GM21360 (cell line): Measurements from ENCODE around the gene PTK6.
"Not testable (repeated sequence)": the region's sequence is repeated elsewhere in the genome, so short reads cannot be mapped to it uniquely, and the experiment has no call there.

ENCODE experiments used
- ATAC-seq: cut with Tn5 transposase; IDR thresholded peaks from one replicate; pipeline ENCODE4 v1.9.1; 2021; ENCODE audit warnings: mild to moderate bottlenecking, moderate library complexity; ENCODE audit not compliant: unreplicated experiment

The PTK6 gene

DNA sequence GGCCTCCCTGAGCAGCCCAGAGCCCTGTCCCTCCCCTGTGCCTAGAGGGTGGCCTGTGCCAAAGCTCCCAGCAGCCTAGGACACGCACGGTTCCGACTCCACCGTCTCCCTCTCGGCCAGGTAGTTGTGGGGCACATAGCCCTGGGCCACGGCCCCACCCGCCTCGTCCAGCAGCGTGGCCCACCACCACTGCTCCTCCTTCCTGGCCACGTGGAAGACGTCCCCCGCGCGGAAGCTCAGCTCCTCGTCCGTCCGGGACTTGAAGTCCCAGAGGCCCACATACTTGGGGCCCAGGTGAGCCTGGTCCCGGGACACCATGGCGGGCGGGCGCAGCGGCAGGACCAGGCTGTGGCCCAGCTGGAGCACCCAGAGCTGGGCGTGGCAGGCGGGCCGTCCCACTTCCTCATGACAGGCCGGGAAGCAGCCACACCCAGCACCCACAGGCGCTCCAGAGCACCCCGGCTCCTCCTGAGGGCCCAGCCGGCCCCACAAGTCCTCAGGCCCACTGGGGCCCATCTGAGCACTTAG is at the start of gene PTK6:
TSS of gene PTK6 (minus strand) at position 380 of the 528 bp plus-strand sequence. CDS start at position 318, 62 bp downstream.
- peak; percentile 6 for ATAC-seq

GRCh38 chr20:63586797-63587196 is 49.6 kb upstream of the PTK6 start:
- ATAC-seq, result no peak

- ATAC-seq, result no peak
These were observed 48.7 kb upstream of the PTK6 start for GRCh38 chr20:63585616-63586565.

DNA sequence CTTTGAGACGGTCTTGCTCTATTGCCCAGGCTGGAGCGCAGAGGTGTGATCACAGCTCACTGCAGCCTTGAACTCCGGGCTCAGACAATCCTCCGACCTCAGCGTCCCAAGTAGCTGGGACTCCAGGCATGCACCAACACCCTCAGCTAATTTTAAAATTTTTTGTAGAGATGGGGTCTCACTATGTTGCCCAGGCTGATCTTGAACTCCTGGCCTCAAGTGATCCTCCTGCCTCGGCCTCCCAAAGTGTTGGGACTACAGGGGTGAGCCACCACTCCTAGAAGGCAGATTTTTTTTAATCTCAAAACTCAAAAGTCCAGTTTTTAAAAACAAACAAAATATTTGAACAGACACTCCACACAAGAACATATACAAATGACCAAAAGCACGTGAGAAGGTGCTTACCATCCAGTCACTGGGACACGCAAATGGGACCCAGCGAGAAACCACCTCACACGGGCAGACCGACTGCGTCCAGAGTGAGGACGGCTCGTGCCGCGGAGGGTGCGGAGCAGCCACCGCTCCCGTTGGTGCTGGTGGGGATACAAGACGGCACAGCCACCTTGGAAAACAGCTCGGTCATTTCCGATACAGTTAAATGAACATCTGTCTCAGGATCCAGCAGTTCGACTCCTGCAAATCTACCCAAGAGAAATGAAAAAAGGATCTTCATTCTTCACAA is 45.3 kb upstream of the PTK6 start:
- ATAC-seq, result no peak

- no peak for ATAC-seq
These were observed 43.8 kb upstream of the PTK6 start for GRCh38 chr20:63580796-63581461.

- ATAC-seq, result no peak
These were observed 42.0 kb upstream of the PTK6 start for GRCh38 chr20:63579017-63579694.

DNA sequence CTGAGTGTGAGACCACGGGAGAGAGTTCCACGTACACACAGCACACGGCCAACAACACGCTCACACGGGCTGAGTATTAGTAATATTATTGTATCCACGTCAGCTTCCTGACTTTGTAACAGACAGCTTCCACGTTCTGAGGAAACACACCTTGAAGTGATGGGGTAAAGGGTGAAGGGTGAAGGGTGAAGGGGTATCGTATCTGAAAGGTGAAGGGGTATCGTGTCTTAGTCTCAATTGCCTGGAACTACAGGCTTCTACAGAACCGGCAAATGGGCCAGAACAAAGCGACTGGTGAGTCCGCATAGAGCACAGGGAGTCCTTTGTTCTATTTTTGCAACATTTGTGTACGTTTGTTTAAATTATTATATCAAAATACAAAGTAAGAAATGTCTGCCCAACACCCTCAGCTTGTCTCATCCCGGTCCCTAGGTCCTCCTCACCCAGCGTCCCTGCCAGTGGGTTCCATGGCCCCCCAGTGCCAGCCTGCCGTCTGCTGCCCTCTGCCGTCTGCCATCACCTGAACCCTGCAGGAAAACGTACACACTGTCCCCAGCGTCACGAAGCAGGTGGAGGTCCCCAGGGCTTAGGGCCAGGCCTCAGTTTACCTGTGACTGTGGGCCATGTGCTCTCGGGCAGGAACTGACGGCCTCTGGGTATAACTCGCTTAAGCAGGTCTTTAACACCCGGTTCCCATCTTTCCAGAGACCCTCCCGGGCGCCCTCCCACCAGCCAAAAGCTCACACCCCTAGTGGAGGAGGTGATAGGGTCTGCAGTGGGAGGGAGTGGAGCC is 41.2 kb upstream of the PTK6 start:
- ATAC-seq, result no peak

DNA sequence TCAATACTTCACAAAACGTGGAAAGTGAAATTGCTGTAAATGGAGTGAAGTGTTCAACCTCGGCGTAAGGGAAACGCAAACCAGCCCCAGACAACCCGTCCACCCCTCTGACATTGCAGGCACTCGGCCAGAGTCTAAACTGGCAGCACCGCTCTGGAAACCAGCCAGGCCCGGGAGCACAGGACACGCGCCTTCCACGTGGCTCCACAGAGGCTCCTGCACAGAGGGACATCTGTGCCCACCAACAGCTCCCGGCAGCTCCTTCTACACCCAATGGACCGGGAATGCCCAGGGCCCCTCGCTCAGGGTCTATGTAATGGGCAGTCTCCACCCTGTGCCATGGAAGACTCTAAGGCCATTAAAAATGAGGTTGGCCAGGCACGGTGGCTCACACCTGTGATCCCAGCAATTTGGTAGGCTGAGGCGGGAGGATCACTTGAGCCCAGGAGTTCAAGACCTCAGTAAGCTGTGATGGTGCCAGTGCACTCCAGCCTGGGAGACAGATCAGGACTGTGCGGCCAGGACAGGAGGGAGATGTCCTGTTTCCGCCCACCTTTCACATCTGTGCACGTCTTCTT is 40.2 kb upstream of the PTK6 start:
- ATAC-seq, result no peak

DNA sequence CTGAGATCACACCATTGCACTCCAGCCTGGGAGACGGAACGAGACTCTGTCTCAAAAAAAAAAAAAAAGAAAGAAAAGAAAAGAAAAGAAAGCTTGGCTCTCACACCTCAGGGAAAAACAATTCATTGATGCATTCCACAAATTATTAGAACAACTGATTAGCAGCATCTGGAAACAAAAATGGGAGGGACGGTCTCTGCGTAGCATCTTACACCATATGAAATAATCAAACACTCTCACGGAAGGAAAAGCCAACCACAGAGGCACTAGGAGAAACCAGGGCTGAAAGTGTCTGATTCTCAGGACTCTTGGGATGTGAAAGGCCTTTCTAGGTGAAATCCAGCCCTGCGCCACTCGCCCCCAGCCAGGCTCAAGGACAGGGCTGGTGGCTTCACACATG is 39.1 kb upstream of the PTK6 start:
- ATAC-seq, result no peak

GRCh38 chr20:63574829-63575743 is 37.9 kb upstream of the PTK6 start:
- ATAC-seq, result no peak

DNA sequence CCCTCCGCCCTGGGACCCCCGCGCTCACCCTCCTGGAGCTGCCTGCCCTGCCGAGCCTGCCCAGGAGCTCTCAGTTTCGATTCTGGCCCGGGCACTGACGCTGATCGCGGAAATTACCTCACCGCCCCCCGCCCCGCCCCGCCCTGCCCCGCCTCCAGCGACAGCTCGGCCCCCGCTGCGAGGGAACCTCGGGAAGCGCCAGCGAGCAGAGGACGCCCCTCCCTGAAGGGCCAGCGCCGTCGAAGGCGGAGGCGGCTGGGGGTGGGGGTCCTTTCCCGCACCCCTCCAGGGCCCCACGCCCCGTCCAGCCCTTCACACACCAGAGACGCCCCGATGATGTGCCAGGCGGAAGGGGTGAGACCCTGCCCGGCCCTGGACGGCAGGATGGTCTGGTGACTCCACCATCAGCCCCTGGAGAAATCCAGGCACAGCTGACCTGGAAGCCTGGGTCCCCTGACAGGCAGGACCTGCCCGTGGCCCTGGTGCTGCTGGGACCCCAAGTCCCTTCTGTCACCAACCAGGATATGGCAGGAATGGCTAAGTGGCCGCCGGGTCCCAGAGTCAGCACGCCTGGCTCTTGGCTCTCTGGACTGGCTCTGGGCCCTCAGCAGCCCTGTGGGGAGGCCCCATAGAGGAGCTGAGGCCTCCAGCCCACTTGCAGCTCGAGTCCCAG is 37.1 kb upstream of the PTK6 start, which contains the start of gene HELZ2:
TSS of gene HELZ2 (minus strand) at position 84 of the 673 bp plus-strand sequence. CDS start 1,854 bp downstream, outside the sequence.
- peak; percentile 48 for ATAC-seq

DNA sequence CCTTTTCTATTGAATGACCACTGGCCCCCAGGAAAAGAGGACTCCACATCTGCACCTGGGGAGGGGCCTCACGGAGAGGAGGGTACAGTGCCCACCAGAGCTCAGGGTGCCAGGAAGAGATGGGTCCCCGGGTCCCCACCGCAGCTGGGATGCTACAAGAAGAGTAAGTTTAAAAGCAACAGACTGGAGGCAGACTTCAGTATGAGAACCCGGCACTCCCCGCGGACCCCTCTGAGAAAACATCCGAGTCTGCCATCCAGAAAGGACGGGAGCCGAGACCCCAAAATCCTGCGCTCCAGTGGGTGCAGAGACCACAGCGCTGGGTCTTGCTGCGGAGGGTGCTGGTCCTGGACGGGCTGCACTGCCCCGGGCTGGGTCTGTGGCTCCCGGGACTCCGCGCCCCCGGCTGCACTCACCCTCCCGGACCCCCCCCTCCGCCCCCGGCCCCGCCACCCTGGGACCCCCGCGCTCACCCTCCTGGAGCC is 36.5 kb upstream of the PTK6 start:
- ATAC-seq, result no peak

GRCh38 chr20:63572788-63573646 is 35.8 kb upstream of the PTK6 start:
- no peak for ATAC-seq

DNA sequence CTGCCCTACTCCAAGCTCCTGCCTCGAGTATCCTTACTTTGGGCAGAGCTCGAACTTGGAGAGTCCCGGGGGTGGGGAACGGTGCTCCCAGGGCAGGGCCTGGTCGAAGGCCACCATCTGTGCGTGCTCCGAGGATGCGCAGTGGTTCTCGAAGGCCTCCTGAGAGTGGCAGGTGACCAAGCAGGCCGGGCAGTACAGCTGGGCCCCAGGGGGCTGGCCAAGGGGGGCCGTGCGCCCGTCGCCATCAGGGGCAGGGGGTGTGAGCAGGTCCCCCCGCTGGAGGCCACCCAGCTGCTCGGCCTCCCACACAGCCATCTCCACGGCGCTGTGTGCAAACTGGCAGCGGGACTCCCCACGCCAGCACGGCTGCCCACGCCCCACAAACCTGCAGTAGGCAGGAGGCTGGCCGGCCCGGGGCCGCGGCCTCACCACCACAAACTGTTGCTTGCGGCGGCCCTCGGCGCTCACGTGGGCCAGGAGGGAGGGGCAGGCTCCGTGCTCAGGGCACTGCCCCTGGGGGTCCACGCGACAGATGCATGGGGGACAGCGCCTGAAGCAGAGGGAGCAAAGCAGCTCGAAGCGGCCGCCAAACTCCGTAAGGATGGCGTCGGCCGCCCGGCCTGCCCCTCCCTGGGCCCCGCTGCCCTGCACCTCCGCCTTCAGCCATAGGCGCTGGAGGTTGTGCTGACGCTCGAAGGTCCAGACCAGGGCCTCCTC is 35.1 kb upstream of the PTK6 start:
- no peak for ATAC-seq

DNA sequence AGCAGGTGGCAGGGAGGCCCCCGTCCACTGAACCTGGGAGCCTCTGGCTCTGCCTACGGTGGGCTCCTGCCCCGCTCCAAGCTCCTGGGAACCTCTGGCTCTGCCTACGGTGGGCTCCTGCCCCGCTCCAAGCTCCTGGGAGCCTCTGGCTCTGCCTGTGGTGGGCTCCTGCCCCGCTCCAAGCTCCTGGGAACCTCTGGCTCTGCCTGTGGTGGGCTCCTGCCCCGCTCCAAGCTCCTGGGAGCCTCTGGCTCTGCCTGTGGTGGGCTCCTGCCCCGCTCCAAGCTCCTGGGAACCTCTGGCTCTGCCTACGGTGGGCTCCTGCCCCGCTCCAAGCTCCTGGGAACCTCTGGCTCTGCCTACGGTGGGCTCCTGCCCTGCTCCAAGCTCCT is 33.9 kb upstream of the PTK6 start:
- not testable (repeated sequence) for ATAC-seq
